T follicular helper cell (primary cell): Measurements from ENCODE around the gene NFATC2.

Source experiments
- DNase-seq: peaks from one replicate; pipeline ENCODE4 v3.0.0-alpha.2; 2020; ENCODE audit warnings: low read depth

Gene NFATC2

GRCh38 chr20:51388756-51389542 is 153.6 kb downstream of the NFATC2 start:
- DNase-seq, result no peak

GRCh38 chr20:51388227-51388626 is 154.3 kb downstream of the NFATC2 start:
- DNase-seq, result no peak

DNA sequence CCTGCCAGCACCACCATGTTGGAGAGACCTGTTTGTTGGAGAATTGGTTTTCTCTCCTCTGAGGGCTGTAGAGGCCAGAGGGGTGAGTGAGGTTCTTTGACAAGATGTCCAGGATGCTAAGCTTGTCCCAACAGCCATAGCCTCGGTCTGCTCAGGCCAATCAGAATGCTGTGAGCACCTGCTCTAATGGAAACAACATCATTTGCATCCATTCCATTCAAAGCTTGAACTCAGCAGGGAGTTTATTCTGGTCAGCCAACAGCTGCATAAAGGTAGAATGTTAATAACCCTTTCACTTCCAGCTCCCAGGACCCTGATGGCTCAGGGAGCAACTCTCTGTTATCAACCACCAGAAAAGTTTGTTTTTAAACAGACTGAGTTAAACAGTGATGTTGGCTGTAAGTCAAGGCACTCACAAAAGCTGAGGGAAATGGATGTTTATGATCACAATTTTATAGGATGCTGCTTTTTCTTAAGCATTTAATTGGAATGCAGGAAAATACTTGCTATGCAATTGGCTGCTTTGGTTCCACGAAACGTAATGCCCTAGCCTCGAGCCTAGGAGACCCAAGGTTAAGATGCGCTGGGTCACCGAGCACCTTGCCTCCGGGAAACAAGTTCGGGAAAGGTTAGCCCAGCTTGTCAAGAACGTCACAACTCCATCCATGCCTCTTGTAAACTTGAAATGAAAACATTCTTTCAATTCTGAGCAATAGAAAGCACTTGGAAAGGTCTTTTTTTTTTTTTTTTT is 155.2 kb downstream of the NFATC2 start:
- DNase-seq, result no peak

- no peak for DNase-seq
Observed at GRCh38 chr20:51386586-51386985, 155.9 kb downstream of the NFATC2 start.

DNA sequence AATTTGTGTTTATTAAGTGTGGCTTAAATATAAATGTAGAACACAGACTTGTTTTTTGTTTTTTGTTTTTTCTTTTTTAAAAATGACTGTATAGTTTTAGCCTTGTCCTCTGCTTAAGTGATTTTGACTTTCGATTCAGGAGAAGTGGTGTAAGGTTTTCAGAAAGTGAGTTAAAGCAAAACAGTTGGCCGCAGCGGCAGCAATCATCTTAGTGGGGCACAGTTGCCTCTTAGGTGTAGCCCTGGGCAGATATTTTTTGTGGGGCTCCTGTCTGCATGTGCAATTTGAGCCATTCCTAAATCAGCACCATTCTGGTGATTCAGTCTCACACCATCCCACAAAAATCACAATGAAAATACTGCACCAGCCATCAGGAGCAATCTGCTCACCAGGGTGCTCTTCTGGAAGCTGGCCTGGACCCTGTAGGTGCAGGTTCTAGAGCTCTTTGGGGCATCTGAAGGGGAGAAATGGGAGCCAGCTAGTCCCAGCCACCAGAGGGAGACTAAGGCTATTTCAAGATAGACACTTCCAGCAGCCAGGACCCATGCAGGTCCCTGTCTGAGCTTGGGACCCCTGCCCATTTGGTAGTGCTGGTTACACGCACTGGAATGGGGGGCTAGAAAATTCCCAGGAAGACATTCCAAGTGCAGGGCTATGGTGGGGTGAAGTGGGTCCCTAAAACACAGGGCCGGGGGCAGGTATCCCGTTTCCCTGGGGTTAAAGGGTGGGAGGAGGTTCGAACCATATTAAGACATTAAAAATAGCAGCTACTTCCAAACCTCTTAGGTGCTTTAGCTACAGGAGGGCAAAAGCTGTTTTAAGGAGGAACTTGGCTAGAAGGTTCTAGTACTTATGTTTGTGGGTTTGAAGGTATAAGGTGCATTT is 156.6 kb downstream of the NFATC2 start:
- DNase-seq, result peak; percentile 18

DNA sequence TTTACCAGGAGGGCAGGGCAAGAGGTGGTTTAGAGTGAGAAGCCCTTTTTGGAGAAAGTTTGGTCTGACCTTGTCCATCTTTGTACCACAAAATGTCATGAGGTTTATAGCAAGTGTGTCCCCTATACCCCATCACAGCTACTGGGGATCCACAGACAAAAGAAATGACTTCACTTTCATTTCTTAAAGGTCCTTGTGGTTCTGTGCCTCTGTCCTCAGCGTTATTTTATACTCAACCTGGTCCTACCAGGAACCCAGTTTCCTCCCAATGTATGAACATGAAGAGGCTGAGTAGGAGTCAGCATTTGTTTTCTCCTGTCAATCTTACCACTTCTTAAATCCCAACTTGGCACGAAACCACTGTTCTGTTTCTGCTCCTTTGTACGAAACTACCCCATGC is 157.6 kb downstream of the NFATC2 start:
- no peak for DNase-seq

GRCh38 chr20:51383891-51384510 is 158.5 kb downstream of the NFATC2 start:
- no peak for DNase-seq

- DNase-seq, result no peak
Observed at GRCh38 chr20:51382986-51383821, 159.3 kb downstream of the NFATC2 start.

GRCh38 chr20:51382111-51382985 is 160.2 kb downstream of the NFATC2 start:
- DNase-seq, result no peak

DNA sequence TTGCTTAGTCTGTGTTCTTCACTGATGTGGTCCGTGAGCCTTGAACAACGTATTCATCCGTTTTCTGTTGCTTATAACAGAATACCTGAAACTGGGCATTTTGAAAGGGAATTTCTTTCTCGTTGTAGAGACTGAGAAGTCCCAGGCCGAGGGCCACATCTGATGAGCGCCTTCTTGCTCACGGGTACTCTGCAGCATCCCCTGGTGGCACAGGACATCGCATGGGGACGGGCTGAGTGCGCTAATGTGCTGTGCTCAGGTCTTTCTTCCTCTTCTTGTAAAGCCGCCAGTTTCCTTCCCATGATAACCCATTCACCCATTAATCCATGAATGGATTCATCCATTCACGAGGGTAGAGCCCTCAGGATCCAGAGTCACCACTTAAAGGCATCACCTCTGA is 161.0 kb downstream of the NFATC2 start:
- DNase-seq, result no peak

- DNase-seq, result no peak
Observed at GRCh38 chr20:51380401-51381385, 161.8 kb downstream of the NFATC2 start.

GRCh38 chr20:51379601-51380341 is 162.7 kb downstream of the NFATC2 start:
- no peak for DNase-seq

DNA sequence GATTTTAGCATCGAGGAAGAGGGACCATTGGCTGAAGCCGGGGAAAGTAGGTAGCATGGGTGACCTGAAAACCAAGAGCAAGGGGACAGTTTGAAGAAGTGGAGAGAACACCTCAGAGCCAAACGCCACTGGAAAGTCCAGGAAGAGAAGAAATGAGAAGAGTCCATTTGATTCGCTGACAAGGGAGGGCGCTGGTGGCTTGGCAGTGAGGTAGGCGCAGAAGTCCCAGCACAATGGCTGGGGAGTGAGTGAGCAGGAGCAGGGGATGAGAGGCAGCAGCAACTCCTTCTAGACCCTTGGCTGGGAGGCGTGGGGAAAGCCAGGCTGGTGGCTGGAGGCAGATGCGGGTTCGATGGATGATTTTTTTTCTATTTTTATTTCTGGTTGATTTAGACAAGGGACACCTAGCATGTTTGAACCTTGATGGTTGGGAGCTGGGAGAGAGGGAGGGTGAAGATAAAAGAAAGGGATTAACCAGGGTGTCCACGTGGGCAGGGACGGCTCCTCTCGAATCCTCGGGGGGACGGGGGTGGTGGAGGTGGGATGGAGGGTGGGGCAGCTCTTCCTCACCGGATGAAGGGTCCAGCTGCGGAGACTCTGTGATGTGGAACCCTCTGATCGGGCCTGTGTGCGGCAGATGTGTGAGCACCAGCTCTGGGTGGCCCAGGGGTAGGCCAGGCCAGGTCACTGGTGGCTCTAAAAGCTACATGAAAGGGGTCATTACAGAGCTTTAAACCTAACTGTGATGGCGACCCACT is 164.2 kb downstream of the NFATC2 start:
- no peak for DNase-seq

DNA sequence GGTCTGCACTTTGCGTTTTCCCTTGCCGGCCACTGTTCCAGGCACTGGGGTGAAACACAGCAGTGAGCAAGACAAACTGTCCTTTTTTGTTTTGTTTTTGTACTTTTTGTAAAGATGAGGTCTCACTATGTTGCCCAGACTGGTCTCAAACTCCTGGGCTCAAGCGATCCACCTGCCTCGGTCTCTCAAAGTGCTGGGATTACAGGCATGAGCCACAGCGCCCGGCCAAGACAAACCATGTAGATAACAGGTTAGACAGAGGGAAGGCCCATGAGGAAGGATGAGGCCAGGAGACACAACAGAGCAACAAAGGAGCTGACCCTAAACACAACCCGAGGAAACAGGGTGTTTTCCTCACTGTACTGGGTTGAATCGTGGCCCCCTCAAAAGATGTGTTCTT is 165.4 kb downstream of the NFATC2 start:
- DNase-seq, result no peak

DNA sequence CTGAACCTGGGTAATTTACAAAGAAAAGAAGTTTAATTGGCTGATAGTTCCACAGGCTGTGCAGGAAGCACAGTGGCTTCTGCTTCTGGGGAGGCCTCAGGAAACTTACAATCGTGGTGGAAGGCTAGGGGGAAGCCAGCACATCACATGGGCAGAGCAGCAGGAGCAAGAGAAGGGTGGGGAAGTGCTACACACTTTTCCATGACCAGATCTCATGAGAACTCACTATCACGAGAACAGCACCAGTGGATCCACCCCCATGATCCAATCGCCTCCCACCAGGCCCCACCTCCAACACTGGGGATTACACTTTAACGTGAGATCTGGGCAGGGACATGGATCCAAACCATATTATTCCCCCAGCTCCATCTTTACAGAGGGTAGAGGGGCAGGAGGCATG is 166.4 kb downstream of the NFATC2 start:
- no peak for DNase-seq

DNA sequence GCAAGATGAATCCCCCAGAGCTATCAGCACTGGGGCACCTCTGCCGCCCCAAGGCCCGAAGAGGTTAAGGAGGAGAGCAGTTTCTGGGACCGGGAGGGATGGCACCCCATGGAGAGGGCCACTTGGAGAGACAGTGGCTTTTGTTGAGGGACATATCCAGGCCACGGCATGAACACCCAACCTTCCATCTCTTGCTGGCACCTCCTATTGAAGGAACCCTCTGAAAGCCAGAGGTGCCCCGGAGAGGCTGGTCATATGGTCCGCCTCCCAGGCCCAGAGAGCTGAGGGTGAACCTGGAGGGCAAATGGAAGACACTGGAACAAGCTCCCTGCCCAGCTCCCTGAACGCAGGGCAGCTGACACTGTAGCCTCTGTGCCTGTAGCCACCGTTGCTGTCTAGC is 167.0 kb downstream of the NFATC2 start:
- DNase-seq, result no peak

DNA sequence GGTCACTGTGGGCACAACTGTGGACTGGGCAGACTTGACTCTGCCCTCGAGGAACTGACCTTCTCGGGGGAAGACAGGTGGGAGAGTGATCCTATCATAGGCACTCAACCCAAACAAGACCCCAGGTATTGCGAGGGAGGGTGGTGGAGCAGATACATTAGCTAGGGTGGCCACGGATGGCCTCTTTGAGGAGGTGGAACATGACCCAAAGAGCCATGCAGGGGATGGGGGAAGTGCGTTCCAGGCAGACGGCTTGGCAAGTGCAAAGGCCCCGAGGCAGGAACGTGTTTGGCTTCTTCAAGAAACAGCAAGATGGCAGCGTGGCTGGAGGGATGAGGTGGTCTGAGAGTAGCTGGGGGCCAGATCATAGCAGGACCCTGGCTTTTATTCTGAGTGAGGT is 167.6 kb downstream of the NFATC2 start:
- no peak for DNase-seq
